NCI-H146 (cell line): Measurements from ENCODE around the gene MTM1.

ENCODE experiments used
- DNase-seq: peaks from one replicate; lab custom pipeline; 2025; lab: John Stamatoyannopoulos, UW

MTM1 gene

DNA sequence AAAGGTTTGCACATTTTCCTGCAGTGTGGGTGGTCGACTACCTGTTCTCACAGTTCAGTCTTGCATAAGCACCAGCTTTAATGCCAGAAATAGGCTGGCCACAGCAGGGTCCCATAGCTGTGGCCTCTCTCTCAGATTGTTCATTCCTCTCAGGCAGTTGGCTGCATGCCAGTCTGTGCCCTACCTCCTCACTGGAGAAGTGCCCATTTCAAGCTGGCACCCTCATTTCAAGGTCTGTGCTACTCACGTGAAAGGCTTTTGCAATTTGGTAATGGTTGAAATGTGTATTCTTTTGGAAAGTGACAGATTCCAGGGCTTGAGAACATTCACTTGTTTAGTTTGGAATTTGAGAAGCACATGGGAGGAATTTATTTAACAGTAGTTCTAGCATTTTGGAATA lies 95.9 kb downstream of the MTM1 start:
- peak; percentile 30 for DNase-seq

DNA sequence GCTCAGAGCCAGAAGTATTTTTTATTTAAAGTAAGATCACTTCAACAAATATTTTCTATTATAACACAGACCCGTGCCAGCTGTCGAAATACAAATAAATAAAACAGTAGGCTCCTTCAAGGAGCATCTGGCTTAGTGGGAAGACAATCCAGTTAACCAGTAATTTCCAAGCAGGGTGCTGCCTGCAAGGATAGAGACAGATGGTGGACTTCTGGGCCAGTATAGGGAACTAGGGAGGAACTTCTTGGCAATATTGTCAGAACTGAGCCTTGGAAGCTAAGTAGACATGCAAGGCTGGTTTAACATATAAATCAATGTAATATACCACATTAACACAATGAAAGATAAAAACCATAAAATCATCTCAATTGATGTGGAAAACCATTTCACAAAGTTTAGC lies 107.8 kb downstream of the MTM1 start:
- DNase-seq = no peak

DNA sequence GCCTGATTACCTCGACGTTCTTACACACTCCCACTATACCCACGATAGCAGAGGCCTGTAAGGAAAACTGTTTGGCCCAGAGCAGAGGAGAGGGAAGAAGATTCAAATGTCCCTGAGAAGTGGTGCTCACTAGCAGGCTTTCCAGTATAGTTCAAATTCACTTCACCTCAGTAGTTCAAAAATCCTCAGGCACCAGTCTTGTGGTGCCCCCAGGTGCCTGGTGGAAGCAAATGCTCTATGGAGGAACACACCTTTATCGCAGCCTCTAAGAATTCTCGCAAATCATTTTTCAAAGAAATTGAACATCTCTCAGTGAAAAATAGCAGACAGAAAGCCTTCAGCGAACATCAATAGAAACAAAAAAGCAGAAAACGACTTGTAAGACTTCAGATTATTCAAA lies 112.6 kb downstream of the MTM1 start:
- DNase-seq = peak; percentile 15

DNA sequence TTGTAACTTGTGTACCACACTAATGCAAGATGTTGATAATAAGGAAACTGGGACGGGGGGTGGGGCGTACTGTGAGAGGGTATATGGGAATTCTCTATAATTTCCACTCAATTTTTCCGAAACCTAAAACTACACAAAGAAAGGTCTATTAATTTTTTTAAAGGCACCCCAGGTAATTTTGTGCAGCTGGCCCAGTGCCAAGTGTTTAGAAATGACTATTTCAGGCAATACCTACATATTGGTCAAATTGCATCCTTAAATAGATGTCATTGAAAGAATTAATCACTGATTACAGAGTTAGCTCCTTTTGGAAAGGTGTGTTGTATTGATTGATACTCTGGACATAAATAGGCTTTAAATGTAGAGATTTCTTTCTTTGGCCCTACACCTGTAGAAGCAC lies 114.7 kb downstream of the MTM1 start:
- no peak for DNase-seq

DNA sequence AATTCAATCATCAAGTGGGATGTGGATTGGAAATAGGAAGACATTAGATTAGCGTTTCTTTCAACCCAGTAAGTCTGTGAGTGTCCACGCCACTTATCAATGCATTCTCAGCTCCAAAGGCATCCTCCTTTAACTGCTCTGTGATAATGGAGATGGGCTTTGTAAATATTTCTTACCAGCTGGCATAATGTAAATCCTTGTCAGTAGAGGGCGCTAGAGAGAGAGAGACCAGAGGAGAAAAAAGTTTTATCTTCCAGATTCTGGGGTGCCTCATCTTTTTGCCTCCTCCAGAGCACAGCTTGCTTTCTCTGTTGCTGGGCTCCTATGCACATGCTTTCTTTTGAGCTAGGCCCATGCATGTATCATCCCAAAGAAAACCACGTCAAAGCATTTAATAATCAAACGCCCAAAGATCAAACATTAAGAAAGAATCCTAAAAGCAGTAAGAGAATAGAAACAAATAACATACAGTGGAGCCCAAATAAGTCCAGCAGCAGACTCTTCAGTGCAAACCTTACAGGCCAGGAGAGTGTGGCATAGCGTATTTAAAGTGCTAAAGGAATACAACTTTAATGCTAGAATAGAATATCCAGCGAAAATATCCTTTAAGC lies 115.2 kb downstream of the MTM1 start:
- peak; percentile 52 for DNase-seq

DNA sequence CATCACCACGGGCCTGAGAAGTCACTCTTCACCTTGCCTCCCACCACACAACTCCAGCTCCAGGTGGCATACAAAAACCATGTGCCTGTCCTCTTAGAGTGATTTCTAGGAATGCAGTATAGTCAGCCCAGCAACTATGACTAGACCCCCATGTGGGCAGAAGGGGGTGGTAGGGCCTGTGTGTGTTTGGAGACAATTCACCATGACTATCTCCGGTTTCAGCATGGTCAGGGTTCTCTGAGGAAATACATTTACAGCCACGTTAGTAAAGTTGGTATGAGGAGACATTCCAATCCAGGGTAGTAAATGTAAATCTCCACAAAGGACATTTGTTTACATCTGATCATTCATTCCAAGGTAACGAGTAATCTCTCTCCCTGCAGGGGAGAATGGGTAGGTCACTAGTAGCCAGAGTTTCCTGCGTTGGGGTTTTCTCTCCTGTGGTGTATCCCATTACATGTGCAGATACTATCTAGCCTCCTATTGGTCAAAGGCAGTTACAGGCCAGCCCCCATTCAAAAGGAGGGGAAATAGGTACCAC lies 120.6 kb downstream of the MTM1 start:
- no peak for DNase-seq

DNA sequence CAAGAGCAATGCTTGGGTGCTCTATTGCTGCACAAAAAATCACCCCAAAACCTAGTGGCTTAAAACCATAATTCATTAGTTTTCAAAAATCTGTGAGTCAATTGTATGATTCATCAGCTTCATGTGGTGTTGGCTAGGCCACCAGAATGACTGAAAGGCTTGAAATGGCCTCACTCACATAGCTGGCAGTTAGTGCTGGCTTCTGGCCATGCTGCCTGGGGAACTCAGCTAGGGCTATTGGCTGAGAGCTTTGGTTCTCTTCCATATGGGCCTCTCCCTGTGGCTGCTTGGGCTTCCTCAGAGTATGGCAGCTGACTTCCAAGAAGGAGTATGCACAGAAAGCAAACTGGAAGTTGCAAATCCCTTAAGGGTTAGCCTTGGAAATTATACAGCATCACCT lies 121.7 kb downstream of the MTM1 start:
- DNase-seq = no peak

DNA sequence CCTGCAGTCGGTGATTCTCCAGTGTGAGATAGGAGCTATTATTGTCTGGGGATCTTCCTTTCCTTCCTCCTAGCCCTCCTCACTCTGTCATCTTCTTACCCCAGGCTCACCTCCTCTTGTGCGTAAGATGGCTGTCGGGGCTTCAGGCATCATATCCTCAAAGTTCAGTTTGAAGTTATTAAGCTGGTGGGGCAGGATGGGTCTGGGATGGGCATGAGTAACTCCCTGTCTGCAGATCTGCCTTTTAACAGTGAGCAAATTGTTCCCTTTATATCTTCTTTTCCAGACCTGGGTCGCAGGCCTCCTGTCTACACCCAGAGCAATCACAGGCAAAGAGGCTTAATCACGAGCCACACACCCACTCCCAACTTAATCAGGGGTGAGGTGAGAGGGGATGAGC lies 123.9 kb downstream of the MTM1 start:
- DNase-seq = no peak

DNA sequence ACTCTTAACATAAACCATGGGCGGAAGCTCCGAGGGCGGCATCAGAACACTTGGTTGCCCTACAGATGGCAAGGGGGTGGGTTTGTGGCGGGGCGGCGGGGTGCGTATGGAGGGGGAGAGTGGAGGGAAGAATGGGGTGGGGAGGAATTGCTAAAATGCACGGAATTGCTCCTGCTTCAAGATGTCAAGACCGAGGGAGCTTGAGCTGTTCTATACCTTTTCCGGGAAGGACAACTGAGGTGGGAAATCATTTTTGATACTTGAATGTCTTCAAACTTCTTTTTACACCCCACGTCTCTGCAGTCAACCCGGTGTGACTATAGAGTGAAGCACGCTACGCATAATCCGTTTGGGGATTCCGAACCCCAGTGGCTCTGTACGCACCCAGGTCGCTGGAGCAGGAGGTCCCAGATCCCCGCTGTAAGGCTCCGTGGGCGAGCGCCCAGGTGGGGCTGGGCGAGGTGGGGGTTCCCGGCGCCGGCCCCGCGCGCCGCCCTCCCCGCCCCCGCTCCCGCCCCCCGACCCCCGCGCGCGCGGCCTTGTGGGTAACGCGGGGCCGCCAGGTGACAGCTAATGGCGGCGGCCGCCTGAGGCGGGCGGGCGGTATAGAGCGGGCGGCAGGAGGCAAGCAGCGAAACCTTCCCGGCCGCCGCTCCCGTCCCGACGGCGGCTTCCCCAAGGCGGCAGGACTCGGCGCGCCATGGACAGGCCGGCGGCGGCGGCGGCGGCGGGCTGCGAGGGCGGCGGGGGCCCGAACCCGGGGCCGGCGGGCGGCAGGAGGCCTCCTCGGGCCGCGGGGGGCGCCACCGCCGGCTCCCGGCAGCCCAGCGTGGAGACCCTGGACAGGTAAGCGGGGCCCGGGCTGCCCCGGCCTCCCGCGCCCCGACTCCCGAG lies 124.7 kb downstream of the MTM1 start, which contains the start of gene MTMR1:
MTMR1 (plus strand) TSS at position 566 of the 894 bp plus-strand sequence; CDS start at position 701, 135 bp downstream.
- DNase-seq = peak; percentile 66

DNA sequence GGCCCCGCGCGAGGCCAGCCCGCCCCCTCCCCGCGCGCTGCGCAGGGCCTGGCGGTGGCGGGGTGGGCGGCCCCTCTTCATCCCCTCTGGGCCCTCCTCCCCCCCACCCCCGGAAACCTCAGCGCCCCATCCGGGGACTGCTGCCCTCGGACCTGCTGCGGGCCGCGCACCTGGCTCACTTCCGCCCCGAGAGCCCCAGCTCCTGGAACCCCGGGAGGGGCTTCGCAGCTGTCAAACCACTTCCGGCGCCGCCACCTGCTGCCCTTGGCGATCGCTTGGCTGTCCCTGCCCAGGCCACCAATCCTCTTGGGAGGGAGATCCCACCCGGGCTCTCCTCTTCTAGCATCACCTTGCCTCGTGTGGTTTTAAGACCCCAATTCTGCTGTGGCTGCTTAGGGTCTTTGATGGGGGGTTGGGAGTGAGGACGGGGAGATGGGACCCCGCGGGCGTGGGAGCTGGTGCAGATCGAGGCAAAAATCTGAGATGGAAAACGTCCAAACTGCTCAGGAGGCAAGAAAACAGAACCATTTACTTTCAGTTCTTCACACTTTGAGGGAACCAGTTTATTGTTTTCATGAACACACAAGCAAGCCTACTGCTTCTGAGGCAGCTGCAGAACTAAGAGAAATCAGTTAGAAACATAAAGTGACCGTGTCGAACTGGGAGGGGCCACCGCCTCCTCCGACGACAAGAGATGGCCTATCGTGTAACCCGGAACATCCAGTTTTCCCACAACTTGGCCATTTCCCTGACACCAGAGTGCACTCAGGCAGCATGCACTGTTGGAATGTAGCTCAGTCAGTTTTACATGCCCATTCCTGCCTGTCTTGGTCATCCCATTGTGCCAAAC lies 125.5 kb downstream of the MTM1 start:
- DNase-seq = peak; percentile 89

DNA sequence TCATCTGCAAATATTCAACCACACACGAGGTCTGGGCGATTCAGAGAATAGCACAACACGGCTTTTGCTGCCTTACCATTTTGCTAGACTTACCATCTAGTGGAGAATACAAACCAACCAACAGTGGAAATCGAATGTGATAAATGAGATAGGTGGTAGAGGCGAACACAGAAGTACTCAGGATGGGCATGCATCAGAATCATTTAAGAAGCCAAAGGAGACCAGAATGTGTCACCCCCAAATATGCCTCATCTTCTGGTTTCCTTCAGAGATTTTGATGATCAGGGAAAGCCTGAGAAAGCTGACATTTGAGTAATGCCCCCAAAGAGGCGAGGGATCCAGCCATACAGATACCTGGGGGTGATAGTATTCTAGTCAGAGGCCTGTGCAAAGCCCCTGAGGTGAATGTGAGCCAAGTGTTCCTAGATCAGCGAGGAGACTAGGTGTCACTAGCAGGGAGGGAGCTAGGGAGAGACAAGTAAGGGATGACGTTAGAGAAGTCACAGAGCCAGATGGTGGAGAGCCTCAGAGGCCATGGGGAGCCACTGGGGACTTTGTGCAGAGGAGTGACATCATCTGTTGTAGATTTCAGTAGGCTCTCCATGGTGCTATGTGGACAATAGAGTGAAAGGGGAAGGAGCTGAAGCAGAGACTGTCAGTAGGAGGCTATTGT lies 126.5 kb downstream of the MTM1 start:
- DNase-seq = no peak

DNA sequence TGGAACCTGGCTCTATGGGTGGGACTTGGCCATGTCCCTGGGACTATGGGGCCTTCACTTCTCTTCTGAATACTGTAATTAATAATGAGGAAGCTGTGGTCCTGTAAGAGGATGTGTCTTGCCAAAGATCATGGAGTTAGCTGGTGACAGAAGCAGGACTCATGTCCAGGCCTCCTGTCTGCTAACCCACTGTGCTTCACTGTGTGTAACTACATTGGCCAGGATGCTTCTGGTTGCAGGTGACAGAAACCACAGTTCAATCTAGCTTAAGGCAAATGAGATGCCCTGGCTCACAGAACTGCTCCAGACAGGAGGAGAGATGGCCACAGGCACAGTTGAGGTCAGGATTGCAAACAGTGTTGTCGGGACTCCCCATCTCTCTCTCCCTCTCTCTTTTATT lies 127.9 kb downstream of the MTM1 start:
- no peak for DNase-seq

DNA sequence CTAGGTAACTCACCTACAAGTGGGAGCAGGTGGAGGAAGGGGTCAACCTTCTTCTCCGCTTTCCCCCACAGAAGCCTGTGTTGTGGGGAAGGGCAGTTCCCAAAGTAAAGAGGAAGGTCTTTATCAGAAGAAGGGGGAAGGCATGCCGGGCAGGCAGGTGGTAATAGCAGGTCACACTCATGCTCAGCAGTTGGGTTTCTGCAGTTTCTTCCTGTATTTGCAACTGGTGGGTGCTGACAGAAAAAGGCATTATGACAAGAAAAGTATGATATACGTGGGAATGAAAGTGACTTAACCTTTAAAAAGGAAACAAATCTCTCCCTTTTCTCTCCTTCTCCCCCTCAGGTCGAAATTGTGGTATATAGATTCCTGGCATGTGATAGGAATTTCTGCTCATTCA lies 128.4 kb downstream of the MTM1 start:
- DNase-seq = no peak

DNA sequence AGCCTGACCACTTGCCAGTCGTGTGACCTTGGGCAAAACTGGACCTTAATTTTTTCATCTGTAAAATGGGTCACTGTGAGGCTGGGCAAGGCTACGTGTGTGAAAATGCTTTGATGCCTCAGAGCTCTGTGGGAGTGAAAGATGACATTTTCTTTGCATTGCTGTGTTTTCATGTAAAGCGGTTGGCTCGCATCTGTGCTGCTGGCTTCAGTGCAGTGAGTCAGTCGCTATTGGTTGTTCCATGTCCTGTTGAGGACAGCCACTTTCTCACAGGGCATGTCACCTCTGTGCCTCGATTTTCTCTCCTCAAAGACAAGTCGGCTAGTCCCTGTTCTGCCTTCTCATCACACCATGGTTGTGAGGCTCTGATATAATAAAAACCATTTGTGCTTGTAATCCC lies 129.2 kb downstream of the MTM1 start:
- DNase-seq = no peak

DNA sequence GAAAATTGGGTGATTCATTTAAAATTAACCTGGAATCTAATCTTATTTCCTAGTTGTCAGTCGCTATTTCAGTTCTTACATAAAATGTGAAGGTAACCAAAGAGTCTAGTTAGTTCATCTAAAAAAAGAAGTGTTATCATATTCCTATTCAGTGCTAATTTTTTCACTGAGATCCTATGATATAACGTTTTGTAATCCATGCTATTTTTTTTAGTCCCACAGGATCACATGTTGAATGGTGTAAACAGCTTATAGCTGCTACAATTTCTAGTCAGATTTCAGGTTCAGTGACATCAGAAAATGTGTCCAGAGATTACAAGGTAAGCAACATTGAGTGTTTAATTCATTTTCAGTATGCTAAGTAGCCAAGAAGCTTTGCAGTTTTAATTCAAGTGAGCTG lies 130.6 kb downstream of the MTM1 start:
- DNase-seq = no peak

DNA sequence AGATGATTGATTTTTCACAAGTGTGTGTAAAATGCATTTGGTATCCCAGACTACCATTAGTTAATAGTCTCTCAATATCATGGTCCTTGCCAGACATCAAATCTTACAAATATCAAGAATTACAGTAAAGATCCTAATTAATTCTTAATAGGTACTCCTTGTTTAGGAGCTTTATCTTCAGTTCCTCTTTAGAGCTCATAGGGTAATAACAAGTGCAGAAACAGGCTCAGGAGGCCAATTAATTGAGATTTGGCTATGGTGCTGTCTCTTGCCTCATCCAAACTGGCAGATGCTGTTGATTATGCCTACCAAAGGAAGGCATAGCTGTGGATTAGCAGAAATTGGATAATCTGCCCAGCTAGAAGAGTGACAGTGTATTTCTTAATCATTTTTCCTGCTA lies 131.7 kb downstream of the MTM1 start:
- no peak for DNase-seq

DNA sequence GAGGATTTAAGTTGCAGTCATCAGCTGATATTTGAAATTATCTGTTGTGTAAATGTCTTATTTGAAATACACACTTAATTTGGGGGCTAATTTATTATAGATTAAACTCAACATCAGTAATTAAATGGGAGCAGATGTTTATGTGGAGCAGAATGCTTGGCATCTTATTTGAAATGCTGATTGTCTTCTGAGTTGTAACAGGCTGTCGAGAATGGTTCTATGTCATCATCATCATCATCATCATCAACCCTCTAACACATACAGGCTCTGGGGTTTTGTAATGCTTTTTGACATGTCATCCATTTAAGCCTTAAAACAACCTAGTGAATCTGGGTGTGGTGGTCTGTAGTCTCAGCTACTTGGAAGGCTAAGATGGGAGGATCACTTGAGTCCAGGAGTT lies 133.0 kb downstream of the MTM1 start:
- DNase-seq = no peak

DNA sequence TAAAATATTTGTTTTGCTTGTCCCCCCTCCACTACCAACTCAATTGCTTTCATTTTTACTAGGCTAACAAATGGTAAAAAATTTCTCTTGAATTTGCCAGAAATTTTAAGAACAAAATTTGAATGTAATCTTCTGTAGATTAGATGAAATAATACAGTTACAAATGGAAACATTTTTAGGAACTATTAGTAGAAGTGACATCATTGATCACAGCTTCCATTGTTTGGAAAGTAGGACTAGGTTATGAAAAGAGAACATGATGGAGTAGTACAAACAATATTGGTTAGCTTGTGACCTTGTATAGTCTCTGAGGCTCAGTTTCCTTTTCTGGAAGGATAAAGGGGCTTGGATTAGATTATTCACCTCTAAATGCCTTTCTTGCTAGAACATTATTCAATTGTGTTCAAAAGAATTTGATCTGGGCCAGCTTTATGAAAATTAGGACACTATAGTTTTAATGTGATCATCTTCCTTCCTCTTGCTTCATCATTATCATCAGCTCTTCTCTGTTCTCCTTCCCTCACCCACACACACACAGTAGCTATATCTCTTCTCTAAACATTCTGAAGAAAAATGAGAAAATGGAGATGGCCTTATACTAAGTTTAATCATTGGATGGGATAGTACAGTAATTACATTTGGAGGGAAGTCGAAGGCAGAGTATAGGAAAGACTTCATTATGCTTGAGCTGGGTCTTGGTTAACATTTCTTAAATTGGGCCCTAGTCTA lies 134.7 kb downstream of the MTM1 start:
- no peak for DNase-seq

DNA sequence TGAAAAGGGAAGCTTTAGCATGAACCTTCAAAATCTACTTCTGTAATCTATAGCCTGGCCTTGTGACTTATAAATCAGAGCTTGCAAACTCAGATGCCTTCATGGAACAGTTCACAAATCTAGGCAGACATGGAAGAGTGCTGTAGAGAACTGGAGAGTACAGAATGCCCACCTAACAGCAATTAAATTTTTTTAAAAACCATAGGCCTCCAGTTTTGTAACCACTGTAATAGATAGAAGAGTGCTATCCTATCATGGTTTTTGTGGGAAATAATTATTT lies 135.2 kb downstream of the MTM1 start:
- DNase-seq = no peak

DNA sequence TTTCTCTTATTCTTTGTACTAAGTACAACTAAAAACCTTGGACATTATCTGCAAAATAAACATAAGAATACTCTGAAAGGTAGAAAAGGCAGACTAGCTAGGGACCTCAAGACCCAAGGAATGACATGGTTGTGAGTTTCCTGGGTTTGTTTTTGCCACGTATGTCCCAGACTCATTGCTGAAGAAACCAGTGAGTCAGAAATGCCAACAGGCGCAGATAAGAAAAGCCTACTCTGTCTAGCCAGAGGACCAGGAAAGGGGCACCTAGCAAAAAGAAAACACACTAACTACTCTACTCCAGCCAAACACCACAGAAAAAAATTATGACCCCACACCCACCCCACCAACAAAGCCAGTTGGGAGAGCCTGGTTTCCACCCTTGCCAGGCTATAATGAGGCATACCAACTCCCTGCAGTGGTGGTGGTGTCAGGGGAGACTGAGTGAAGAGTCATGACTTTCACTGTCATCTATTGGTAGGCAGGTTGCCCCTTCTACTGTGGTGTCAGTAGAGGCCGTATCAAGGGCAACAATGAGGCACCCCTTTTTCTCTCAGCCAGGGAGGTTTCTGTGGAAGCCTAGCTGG lies 135.7 kb downstream of the MTM1 start:
- DNase-seq = no peak

DNA sequence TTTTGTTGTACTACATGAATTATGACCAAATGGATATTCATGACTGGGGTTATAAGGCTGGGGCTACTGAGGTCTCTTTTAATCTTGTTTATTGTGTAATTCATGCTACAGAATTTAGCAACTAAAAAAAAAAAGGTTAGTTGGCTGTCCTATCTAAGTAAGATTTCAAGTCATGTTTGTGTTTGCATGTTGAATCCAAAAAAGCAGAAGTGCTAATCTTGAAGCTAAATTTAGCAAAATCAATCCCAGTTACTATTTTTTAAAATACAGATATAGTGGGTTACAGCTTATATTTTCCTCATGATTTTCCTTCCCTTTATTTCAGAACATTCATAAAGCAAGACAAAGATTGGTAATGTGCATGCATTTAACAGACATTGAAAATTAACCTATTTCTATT lies 144.2 kb downstream of the MTM1 start:
- DNase-seq = no peak
